Measurements from ENCODE around the gene LBH.

GRCh38 chr2:30197570-30198192, 33.7 kb upstream of the LBH start:
- no peak for TF ChIP-seq CTCF (IDR thresholded peaks at IDR 0.05; ENCODE audit: insufficient read depth, low read depth, low read length)
- no peak for TF ChIP-seq EZH2 (IDR thresholded peaks at IDR 0.05; ENCODE audit: insufficient read depth, low read length)
